OCI-LY1 (cell line): Measurements from ENCODE around the gene ATAD3C.

ENCODE experiments used
- EZH2 ChIP-seq: fragments of 200-600 bp; sonication (generic), shearing (Covaris generic); IDR thresholded peaks from 2 replicates; pipeline ENCODE4 v1.8.0; 2017; ENCODE audit warnings: borderline replicate concordance, mixed run types, mild to moderate bottlenecking, antibody characterized with exemption, low read length, moderate library complexity, mixed read lengths
- TF ChIP-seq, protein P1 (sequence below): fragments of 200-600 bp; sonication (generic), shearing (Covaris generic); IDR thresholded peaks from 2 replicates; pipeline ENCODE4 v1.5.1; 2017; ENCODE audit warnings: mild to moderate bottlenecking, antibody characterized with exemption, low read length, moderate library complexity, mixed read lengths

DNA sequence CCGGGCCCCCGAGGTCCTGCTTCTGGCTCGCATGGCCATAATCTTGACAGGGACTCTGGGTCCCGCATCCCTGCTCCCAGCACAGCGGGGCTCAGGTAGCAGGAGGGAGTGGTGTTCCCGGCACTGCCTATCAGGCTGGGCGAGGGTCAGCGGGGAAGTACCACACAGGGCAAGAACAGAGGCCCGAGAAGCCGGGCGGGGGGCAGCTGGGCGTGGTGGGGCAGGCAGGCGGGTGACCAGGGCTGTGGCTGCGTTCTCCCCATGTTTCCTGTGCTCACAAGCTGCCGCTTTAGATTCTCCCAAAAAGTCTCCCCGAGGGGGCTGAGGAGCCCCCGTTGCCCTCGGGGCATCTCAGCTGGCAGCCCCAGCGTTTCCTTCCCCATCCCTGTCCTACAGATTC lies 40.4 kb downstream of the ATAD3C start:
- TF ChIP-seq, protein P1, sequence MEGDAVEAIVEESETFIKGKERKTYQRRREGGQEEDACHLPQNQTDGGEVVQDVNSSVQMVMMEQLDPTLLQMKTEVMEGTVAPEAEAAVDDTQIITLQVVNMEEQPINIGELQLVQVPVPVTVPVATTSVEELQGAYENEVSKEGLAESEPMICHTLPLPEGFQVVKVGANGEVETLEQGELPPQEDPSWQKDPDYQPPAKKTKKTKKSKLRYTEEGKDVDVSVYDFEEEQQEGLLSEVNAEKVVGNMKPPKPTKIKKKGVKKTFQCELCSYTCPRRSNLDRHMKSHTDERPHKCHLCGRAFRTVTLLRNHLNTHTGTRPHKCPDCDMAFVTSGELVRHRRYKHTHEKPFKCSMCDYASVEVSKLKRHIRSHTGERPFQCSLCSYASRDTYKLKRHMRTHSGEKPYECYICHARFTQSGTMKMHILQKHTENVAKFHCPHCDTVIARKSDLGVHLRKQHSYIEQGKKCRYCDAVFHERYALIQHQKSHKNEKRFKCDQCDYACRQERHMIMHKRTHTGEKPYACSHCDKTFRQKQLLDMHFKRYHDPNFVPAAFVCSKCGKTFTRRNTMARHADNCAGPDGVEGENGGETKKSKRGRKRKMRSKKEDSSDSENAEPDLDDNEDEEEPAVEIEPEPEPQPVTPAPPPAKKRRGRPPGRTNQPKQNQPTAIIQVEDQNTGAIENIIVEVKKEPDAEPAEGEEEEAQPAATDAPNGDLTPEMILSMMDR, result no peak
- no peak for TF ChIP-seq EZH2
